Adrenal gland (tissue), 12 donors: ENCODE measurements around the gene CNPPD1. TPM values are rescaled to one million over a fixed set of nuclear protein-coding genes. Genes with fewer than 3 reads are reported as not detected.
A peak's percentile ranks its signal among the peaks of the same experiment; 100 is the strongest.

Experiments
- DNase-seq, 7 donors: peaks; one replicate each; pipeline ENCODE4 v3.0.0-alpha.2; 2019 to 2020
- H3K27ac ChIP-seq, 5 donors: fragments of 200-600 bp; sonication (generic) in 4 of 5; 1 replicate in 3 of 5; 2 replicates in 2 of 5; pipeline versions ENCODE4 v1.5.1 to v1.8.0; 2016 to 2020; ENCODE audit warnings: mild to moderate bottlenecking in 1 of 5
- H3K27me3 ChIP-seq: fragments of 200-600 bp; 2 replicates; pipeline ENCODE4 v1.8.0; 2021
- H3K36me3 ChIP-seq, 2 donors: fragments of 200-600 bp; replicated peaks in 1 of 2; 1 replicate in 1 of 2; 2 replicates in 1 of 2; pipeline versions ENCODE4 v1.5.1 to v1.8.0; 2018 to 2022
- H3K4me1 ChIP-seq, 2 donors: fragments of 200-600 bp; replicated peaks in 1 of 2; 1 replicate in 1 of 2; 2 replicates in 1 of 2; pipeline versions ENCODE4 v1.5.1 to v1.8.0; 2018 to 2021
- H3K4me3 ChIP-seq, 4 donors: fragments of 200-600 bp; sonication (generic) in 3 of 4; one replicate each; pipeline ENCODE4 v1.5.1; 2016 to 2018
- H3K9me3 ChIP-seq, 3 donors: fragments of 200-600 bp; sonication (generic) in 1 of 3; replicated peaks in 1 of 3; 1 replicate in 2 of 3; 2 replicates in 1 of 3; pipeline versions ENCODE4 v1.5.1 to v1.8.0; 2016 to 2021
- CTCF ChIP-seq, 6 experiments: fragments of 450-650 bp in 4 of 6; fragments of 200-600 bp in 2 of 6; sonication (generic) in 1 of 6; IDR thresholded peaks; 1 replicate in 5 of 6; 2 replicates in 1 of 6; pipeline versions ENCODE4 v1.5.1 to v1.8.0; 2016 to 2021; ENCODE audit warnings: antibody characterized with exemption in 6 of 6, mild to moderate bottlenecking in 2 of 6, moderate library complexity in 1 of 6
- POLR2A ChIP-seq, 2 donors: fragments of 450-650 bp; IDR thresholded peaks; one replicate each; pipeline ENCODE4 v1.6.1; 2017; ENCODE audit warnings: antibody characterized with exemption in 2 of 2, mild to moderate bottlenecking in 2 of 2, moderate library complexity in 1 of 2
- WGBS, 4 donors: extraction: QIAGEN DNeasy Blood & Tissue Kit in 2 of 4; methylation state at CpG; one replicate each; pipeline versions ENCODE4 v1.1.5 to v1.1.7; 2013 to 2017; 5-methylcytosine and 5-hydroxymethylcytosine counted together
- intact Hi-C, 2 donors: fragments of 100-400 bp; cut with DNase I; formaldehyde crosslinking; loops; one replicate each; pipeline versions ENCODE4 v1.14.1 to v1.15.0; 2022 to 2023
- polyA plus RNA-seq, 3 donors: library from polyadenylated mRNA; stranded (reverse); fragments of 200-250 nt in 2 of 3; fragments of 350-450 nt in 1 of 3; fragmentation: Illumina TruSeq in 1 of 3; extraction: RNeasy Lipid Tissue Mini Kit (QIAGEN cat#74804) in 1 of 3; gene quantifications; one replicate each; pipeline ENCODE4 v1.2.3, GENCODE V29; 2013 to 2014
- total RNA-seq, 9 donors: library from RNA; depleted of rRNA in 4 of 9; stranded (reverse); fragments of >200 nt in 4 of 9; fragments of 120-200 nt in 1 of 9; fragmentation: NEBNext Ultra II Directional in 1 of 9; extraction: Animal tissue kit (Norgen Biotek cat#: 25700) in 1 of 9; gene quantifications; one replicate each; pipeline versions ENCODE4 v1.1.0 to v1.2.4, GENCODE V29; 2013 to 2023
- donor health status: healthy with polysubstance abuse.
- donor health status: Bipolar disorder and iron deficiency.
- donor health status: DM: yes; HTN: yes; CAD: no.
- donor health status: DM: no; HTN: no; CAD: no.
- donor health status: DM: no; HTN: no; CAD: no.
- donor health status: DM: yes; HTN: yes; CAD: no.

CNPPD1 gene
- total and polyA plus RNA-seq, 12 donors: 32.6 to 137 (median 98.9) TPM

GRCh38 chr2:219197388-219197787, 20.7 kb upstream of the CNPPD1 start:
- no peak overlapping the region for H3K27ac ChIP-seq
- H3K36me3 ChIP-seq: no peaks in the 10 kb centered on the region
- H3K9me3 ChIP-seq: no peaks in the 10 kb centered on the region
- WGBS, 4 donors: 89 to 100% (median 100%) methylated on average over 1 of the region's 1 CpG
- intact Hi-C loops: no loop called here
- TF ChIP-seq POLR2A (IDR thresholded peaks at IDR 0.05) (no peak), CTCF (IDR thresholded peaks at IDR 0.05) (no peak)
- H3K4me1 ChIP-seq: no peaks in the 10 kb centered on the region
- H3K27me3 ChIP-seq: peaks cover 6% of the 10 kb centered on the region
- DNase-seq: no peak
- no peak overlapping the region for H3K4me3 ChIP-seq

GRCh38 chr2:219186754-219187456, 10.2 kb upstream of the CNPPD1 start:
- Histone ChIP-seq H3K4me3 (no peak overlapping the region), H3K9me3 (no peaks in the 10 kb centered on the region), H3K36me3 (peaks cover 0 to 35% of the 10 kb centered on the region in 2 donors), H3K27me3 (no peaks in the 10 kb centered on the region), H3K27ac (no peak overlapping the region), H3K4me1 (no peaks in the 10 kb centered on the region)
- no peak for TF ChIP-seq CTCF (IDR thresholded peaks at IDR 0.05)
- TF ChIP-seq POLR2A (IDR thresholded peaks at IDR 0.05): no peak
- DNase-seq: peak in 1 of 7 donors; percentile 15
- WGBS, 4 donors: 84 to 90% (median 87%) methylated on average over 7 of the region's 7 CpGs
- intact Hi-C loops: no loop called here

- H3K36me3 ChIP-seq: peaks cover 0 to 55% of the 10 kb centered on the region in 2 donors
- TF ChIP-seq CTCF (IDR thresholded peaks at IDR 0.05): no peak
- TF ChIP-seq POLR2A (IDR thresholded peaks at IDR 0.05): no peak
- H3K9me3 ChIP-seq: no peaks in the 10 kb centered on the region
- no peak overlapping the region for H3K27ac ChIP-seq
- no peak overlapping the region for H3K4me3 ChIP-seq
- H3K27me3 ChIP-seq: no peaks in the 10 kb centered on the region
- WGBS, 4 donors: 93 to 100% (median 99%) methylated on average over 2 of the region's 2 CpGs
- peaks cover under 1 to 6% of the 10 kb centered on the region in 2 donors for H3K4me1 ChIP-seq
- peak in 1 of 7 donors; percentile 3 for DNase-seq
- intact Hi-C loops: no loop called here
Observed at GRCh38 chr2:219184121-219184520, 7.4 kb upstream of the CNPPD1 start.

- Histone ChIP-seq H3K9me3 (no peaks in the 10 kb centered on the region), H3K27ac (no peak overlapping the region), H3K36me3 (peaks cover 0 to 55% of the 10 kb centered on the region in 2 donors), H3K27me3 (no peaks in the 10 kb centered on the region), H3K4me1 (peaks cover 6 to 10% of the 10 kb centered on the region in 2 donors), H3K4me3 (no peak overlapping the region)
- WGBS, 4 donors: 84 to 87% (median 86%) methylated on average over 5 to 6 of the region's 6 CpGs
- intact Hi-C loops: no loop called here
- TF ChIP-seq POLR2A (IDR thresholded peaks at IDR 0.05) (no peak), CTCF (IDR thresholded peaks at IDR 0.05) (no peak)
- no peak for DNase-seq
Observed at GRCh38 chr2:219183151-219183772, 6.5 kb upstream of the CNPPD1 start.
